ENCODE results near the gene SNX8. TPM values are rescaled to one million over a fixed set of nuclear protein-coding genes. Genes with fewer than 3 reads are reported as not detected.

The SNX8 gene
- total and polyA plus RNA-seq, 2 of the 4 experiments (the other 2 are of a cell fraction): 7.7 to 55.9 TPM

DNA sequence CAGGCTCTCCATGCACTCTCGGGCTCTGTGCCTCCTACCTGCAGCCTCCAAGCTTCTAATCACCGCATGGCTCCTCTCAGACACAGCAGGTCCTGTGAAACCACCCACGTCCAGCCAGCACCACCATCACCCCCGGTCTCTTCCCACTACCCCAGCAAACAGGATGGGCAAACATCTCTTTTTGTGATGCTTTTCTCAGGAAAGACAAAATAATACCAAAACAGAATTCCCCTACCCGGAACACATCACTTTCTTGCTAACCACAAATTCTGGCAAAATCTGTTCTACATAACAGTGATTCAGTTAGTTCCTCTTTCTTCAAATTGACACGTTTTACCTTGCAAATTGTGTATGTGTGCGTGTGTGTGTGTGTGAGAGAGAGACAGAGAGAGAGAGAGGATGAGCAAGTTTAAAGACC lies 6.5 kb downstream of the SNX8 start:
- WGBS, 2 experiments (ENCODE audit: extremely low coverage in 2 of 2, insufficient read length in 1 of 2): no CpG with 5 or more reads among the region's 7 CpGs
- H3K36me3 ChIP-seq (ENCODE audit: control insufficient read depth, insufficient read depth, low read length): no peaks in the 10 kb centered on the region
- H3K79me1 ChIP-seq (ENCODE audit: low read depth in 1 of 2, low read length in 2 of 2): peaks cover 22 to 64% of the 10 kb centered on the region in 2 experiments
- intact Hi-C loops (cut with micrococcal nuclease) (no loop called here), dilution Hi-C loops (cut with HindIII; ENCODE audit: low sequenced_read_pairs, unreplicated experiment) (no loop called here), in situ Hi-C loops (cut with MboI; ENCODE audit: low sequenced_read_pairs) (no loop called here)
- BruUV-seq (replicated peaks): no TSS peak
- ChIA-PET POLR2A (ENCODE audit: unreplicated experiment) (no interaction called here), CTCF (no interaction called here)
- H2BK5ac ChIP-seq (ENCODE audit: low read depth, low read length, poor library complexity, severe bottlenecking): no peak overlapping the region
- H3K18ac ChIP-seq (ENCODE audit: low read depth, low read length): no peak overlapping the region
- 0 out of 2 replicates have a peak overlapping the region, but pooled peaks have one; percentile 7 for H3K4ac ChIP-seq (ENCODE audit: low read depth, low read length)
- no peak overlapping the region for H4K91ac ChIP-seq (ENCODE audit: insufficient read depth, low read depth, low read length)
- 0 out of 2 replicates have a peak overlapping the region, but pooled peaks have one; percentile 4 for H2AK5ac ChIP-seq (ENCODE audit: low read depth, low read length)
- H3K9me1 ChIP-seq (ENCODE audit: insufficient read depth, low read length): peaks cover 2% of the 10 kb centered on the region
- H3K9me3 ChIP-seq (ENCODE audit: control insufficient read depth, insufficient read depth, low read length): no peaks in the 10 kb centered on the region
- no peak overlapping the region for H3K4me2 ChIP-seq (ENCODE audit: low read depth, low read length)
- 0 out of 2 replicates have a peak overlapping the region, but pooled peaks have one; percentile 24 for H3K23ac ChIP-seq (ENCODE audit: low read depth, low read length)
- no peak overlapping the region for H3K56ac ChIP-seq (ENCODE audit: extremely low read depth, insufficient read depth, low read length)
- peaks cover 13% of the 10 kb centered on the region; the same call in 1 of the 2 replicates for H4K20me1 ChIP-seq (ENCODE audit: insufficient read depth, low read length)
- no peak overlapping the region for H2BK120ac ChIP-seq (ENCODE audit: low read depth, low read length)
- peaks cover 4% of the 10 kb centered on the region; the same call in 1 of the 2 replicates for H3K4me1 ChIP-seq (ENCODE audit: control insufficient read depth, insufficient read depth, low read length)
- no peak overlapping the region for H4K8ac ChIP-seq (ENCODE audit: low read depth in 2 of 2, low read length in 2 of 2)
- H3K4me3 ChIP-seq (ENCODE audit: insufficient read depth, low read depth, low read length): no peak overlapping the region
- no peak overlapping the region for H3K14ac ChIP-seq (replicated peaks; ENCODE audit: low read depth, low read length)
- no peak overlapping the region for H2BK20ac ChIP-seq (ENCODE audit: low read depth, low read length)
- no peak for ATAC-seq (ENCODE audit: low read depth)
- no peak overlapping the region for H2AFZ ChIP-seq (replicated peaks; ENCODE audit: low read length, poor library complexity)
- H3K9ac ChIP-seq (ENCODE audit: low read depth, low read length): no peak overlapping the region
- TF ChIP-seq BHLHE40 (IDR thresholded peaks at IDR 0.05; ENCODE audit: low read depth, low read length) (no peak), RFX5 (IDR thresholded peaks at IDR 0.05; ENCODE audit: low read depth, low read length) (no peak), SMC3 (IDR thresholded peaks at IDR 0.05; ENCODE audit: low read depth, low read length) (no peak), POLR2A (IDR thresholded peaks at IDR 0.05; ENCODE audit: low read depth, low read length) (no peak), RCOR1 (IDR thresholded peaks at IDR 0.05; ENCODE audit: insufficient replicate concordance, low read length) (no peak), FOS (IDR thresholded peaks at IDR 0.05; ENCODE audit: low read depth, low read length) (no peak), MXI1 (IDR thresholded peaks at IDR 0.05; ENCODE audit: borderline replicate concordance, low read depth, low read length) (no peak), CHD1 (IDR thresholded peaks at IDR 0.05; ENCODE audit: low read depth, low read length) (no peak), MAFK (IDR thresholded peaks at IDR 0.05; ENCODE audit: low read depth, low read length) (no peak), MAZ (IDR thresholded peaks at IDR 0.05; ENCODE audit: borderline replicate concordance, low read depth, low read length) (no peak), CEBPB (IDR thresholded peaks at IDR 0.05; ENCODE audit: low read depth, low read length) (no peak), NFE2L2 (IDR thresholded peaks at IDR 0.05; ENCODE audit: low read depth, low read length) (no peak), RAD21 (IDR thresholded peaks at IDR 0.05; ENCODE audit: low read length) (no peak)
- TF ChIP-seq, protein P1, sequence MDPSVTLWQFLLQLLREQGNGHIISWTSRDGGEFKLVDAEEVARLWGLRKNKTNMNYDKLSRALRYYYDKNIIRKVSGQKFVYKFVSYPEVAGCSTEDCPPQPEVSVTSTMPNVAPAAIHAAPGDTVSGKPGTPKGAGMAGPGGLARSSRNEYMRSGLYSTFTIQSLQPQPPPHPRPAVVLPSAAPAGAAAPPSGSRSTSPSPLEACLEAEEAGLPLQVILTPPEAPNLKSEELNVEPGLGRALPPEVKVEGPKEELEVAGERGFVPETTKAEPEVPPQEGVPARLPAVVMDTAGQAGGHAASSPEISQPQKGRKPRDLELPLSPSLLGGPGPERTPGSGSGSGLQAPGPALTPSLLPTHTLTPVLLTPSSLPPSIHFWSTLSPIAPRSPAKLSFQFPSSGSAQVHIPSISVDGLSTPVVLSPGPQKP (IDR thresholded peaks at IDR 0.05; ENCODE audit: borderline replicate concordance, low read depth, low read length): no peak
- TF ChIP-seq, protein P2, sequence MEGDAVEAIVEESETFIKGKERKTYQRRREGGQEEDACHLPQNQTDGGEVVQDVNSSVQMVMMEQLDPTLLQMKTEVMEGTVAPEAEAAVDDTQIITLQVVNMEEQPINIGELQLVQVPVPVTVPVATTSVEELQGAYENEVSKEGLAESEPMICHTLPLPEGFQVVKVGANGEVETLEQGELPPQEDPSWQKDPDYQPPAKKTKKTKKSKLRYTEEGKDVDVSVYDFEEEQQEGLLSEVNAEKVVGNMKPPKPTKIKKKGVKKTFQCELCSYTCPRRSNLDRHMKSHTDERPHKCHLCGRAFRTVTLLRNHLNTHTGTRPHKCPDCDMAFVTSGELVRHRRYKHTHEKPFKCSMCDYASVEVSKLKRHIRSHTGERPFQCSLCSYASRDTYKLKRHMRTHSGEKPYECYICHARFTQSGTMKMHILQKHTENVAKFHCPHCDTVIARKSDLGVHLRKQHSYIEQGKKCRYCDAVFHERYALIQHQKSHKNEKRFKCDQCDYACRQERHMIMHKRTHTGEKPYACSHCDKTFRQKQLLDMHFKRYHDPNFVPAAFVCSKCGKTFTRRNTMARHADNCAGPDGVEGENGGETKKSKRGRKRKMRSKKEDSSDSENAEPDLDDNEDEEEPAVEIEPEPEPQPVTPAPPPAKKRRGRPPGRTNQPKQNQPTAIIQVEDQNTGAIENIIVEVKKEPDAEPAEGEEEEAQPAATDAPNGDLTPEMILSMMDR (conservative IDR thresholded peaks at IDR 0.05; ENCODE audit: low read depth, low read length): no peak
- TF ChIP-seq, protein P3, sequence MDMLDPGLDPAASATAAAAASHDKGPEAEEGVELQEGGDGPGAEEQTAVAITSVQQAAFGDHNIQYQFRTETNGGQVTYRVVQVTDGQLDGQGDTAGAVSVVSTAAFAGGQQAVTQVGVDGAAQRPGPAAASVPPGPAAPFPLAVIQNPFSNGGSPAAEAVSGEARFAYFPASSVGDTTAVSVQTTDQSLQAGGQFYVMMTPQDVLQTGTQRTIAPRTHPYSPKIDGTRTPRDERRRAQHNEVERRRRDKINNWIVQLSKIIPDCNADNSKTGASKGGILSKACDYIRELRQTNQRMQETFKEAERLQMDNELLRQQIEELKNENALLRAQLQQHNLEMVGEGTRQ (IDR thresholded peaks at IDR 0.05; ENCODE audit: low read depth, low read length): no peak
- peak overlapping the region; percentile 44 for H2AK9ac ChIP-seq (replicated peaks; ENCODE audit: low read depth, low read length, poor library complexity)
- no peaks in the 10 kb centered on the region for H3K27me3 ChIP-seq (ENCODE audit: control insufficient read depth, insufficient read depth, low read length)
- no peak overlapping the region for H3K27ac ChIP-seq (ENCODE audit: insufficient read depth, low read length)
- no peak for DNase-seq
- H2BK15ac ChIP-seq (ENCODE audit: low read depth, low read length): no peak overlapping the region
- H4K5ac ChIP-seq (ENCODE audit: low read depth, low read length): no peak overlapping the region

All from IMR-90 (cell line).